ENCODE results near the gene ACSF2. TPM values are rescaled to one million over a fixed set of nuclear protein-coding genes. Genes with fewer than 3 reads are reported as not detected.

Gene ACSF2
- total and polyA plus RNA-seq, 2 of the 13 experiments (the other 11 are each of a cell fraction or from before 2014, with no cell fraction given) = 87.3 to 109 TPM

GRCh38 chr17:50474523-50474922 lies 48.5 kb downstream of the ACSF2 start (continued):
- TF ChIP-seq ZNF296 (CRISPR knock-in tag; conservative IDR thresholded peaks at IDR 0.05) = no peak
- no peak for TF ChIP-seq U2AF1 (optimal IDR thresholded peaks at IDR 0.05; ENCODE audit: low read depth, low read length)
- TF ChIP-seq BRCA1 (CRISPR knock-in tag; IDR thresholded peaks at IDR 0.05) = no peak
- no peak for TF ChIP-seq HOXD1 (CRISPR knock-in tag; IDR thresholded peaks at IDR 0.05)
- no peak for TF ChIP-seq SNRNP70 (IDR thresholded peaks at IDR 0.05; ENCODE audit: low read depth, low read length)
- TF ChIP-seq ZHX1 (CRISPR knock-in tag; IDR thresholded peaks at IDR 0.05; ENCODE audit: low read depth) = no peak
- TF ChIP-seq THAP9 (CRISPR knock-in tag; IDR thresholded peaks at IDR 0.05; ENCODE audit: borderline replicate concordance) = no peak
- no peak for TF ChIP-seq GATA4 (IDR thresholded peaks at IDR 0.05; ENCODE audit: borderline replicate concordance, low read depth)

Measured in HepG2 (cell line).